ENCODE data around the gene HIBADH.

The HIBADH gene

GRCh38 chr7:27569106-27569505, 93.6 kb downstream of the HIBADH start:
- H3K27ac ChIP-seq (replicated peaks) = no peak overlapping the region
- no peak for DNase-seq (ENCODE audit: low read depth in 1 of 2, low spot score in 1 of 2)
- H3K27me3 ChIP-seq (ENCODE audit: insufficient read depth, poor library complexity, severe bottlenecking) = no peaks in the 10 kb centered on the region
- TF ChIP-seq POLR2AphosphoS5 (IDR thresholded peaks at IDR 0.05; ENCODE audit: low read depth) = no peak
- TF ChIP-seq SPI1 (IDR thresholded peaks at IDR 0.05; ENCODE audit: borderline replicate concordance, low read depth) = no peak
- TF ChIP-seq CTCF (IDR thresholded peaks at IDR 0.05; ENCODE audit: insufficient read depth, low read length) = no peak
- no peak for TF ChIP-seq REST (IDR thresholded peaks at IDR 0.05; ENCODE audit: insufficient replicate concordance, low read depth)
- TF ChIP-seq GABPA (IDR thresholded peaks at IDR 0.05; ENCODE audit: low read depth) = no peak
- no peak overlapping the region for H3K4me3 ChIP-seq (replicated peaks; ENCODE audit: insufficient read depth, low read length)

GRCh38 chr7:27567266-27567665, 95.4 kb downstream of the HIBADH start:
- no peak for DNase-seq (ENCODE audit: low read depth in 1 of 2, low spot score in 1 of 2)
- Histone ChIP-seq H3K27me3 (ENCODE audit: insufficient read depth, poor library complexity, severe bottlenecking) (no peaks in the 10 kb centered on the region), H3K27ac (replicated peaks) (no peak overlapping the region), H3K4me3 (replicated peaks; ENCODE audit: insufficient read depth, low read length) (no peak overlapping the region)
- TF ChIP-seq SPI1 (IDR thresholded peaks at IDR 0.05; ENCODE audit: borderline replicate concordance, low read depth) = no peak
- no peak for TF ChIP-seq GABPA (IDR thresholded peaks at IDR 0.05; ENCODE audit: low read depth)
- no peak for TF ChIP-seq REST (IDR thresholded peaks at IDR 0.05; ENCODE audit: insufficient replicate concordance, low read depth)
- no peak for TF ChIP-seq CTCF (IDR thresholded peaks at IDR 0.05; ENCODE audit: insufficient read depth, low read length)
- TF ChIP-seq POLR2AphosphoS5 (IDR thresholded peaks at IDR 0.05; ENCODE audit: low read depth) = no peak

- TF ChIP-seq REST (IDR thresholded peaks at IDR 0.05; ENCODE audit: insufficient replicate concordance, low read depth) = no peak
- Histone ChIP-seq H3K27ac (replicated peaks) (no peak overlapping the region), H3K27me3 (ENCODE audit: insufficient read depth, poor library complexity, severe bottlenecking) (no peaks in the 10 kb centered on the region), H3K4me3 (replicated peaks; ENCODE audit: insufficient read depth, low read length) (no peak overlapping the region)
- no peak for DNase-seq (ENCODE audit: low read depth in 1 of 2, low spot score in 1 of 2)
These were observed 97.7 kb downstream of the HIBADH start for GRCh38 chr7:27564881-27565482.
